Measurements from ENCODE around the gene PCDHGA1. TPM values are rescaled to one million over a fixed set of nuclear protein-coding genes. Genes with fewer than 3 reads are reported as not detected.
A peak's percentile ranks its signal among the peaks of the same experiment; 100 is the strongest.

PCDHGA1 gene
- total RNA-seq, 1 donor from 2014 or later, result 1.5 TPM

DNA sequence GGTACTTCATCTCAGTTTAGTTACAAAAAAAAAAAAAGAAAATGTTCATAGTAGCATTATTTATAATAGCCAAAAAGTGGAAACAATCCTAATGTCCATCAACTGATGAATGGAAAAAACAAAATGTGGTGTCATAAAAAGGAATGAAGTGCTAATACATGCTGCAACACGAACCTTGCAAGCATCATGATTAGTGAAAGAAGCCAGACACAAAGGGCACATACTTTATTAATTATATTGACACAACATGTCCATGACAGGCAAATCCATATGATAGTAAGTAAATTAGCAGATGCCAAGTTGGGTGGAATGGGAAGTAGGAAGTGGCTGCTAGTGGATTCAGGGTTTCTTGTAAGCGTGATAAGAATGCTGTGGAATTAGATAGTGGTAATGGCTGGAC, 212.7 kb downstream of the PCDHGA1 start:
- Mint-ChIP-seq H3K36me3 (peaks cover 41% of the 10 kb centered on the region), H3K27me3 (ENCODE audit: insufficient read depth, low read depth) (no peaks in the 10 kb centered on the region), H3K4me1 (no peaks in the 10 kb centered on the region), H3K27ac (no peak overlapping the region), H3K9me3 (peaks cover 24% of the 10 kb centered on the region), H3K4me3 (no peak overlapping the region)
- H3K27me3 ChIP-seq, result no peaks in the 10 kb centered on the region
- no peak overlapping the region for H3K4me3 ChIP-seq
- no peaks in the 10 kb centered on the region for H3F3A ChIP-seq (ENCODE audit: low read depth)
- TF ChIP-seq CTCF (IDR thresholded peaks at IDR 0.05), result no peak
- no peak for TF ChIP-seq EZH2 (IDR thresholded peaks at IDR 0.05)
- TF ChIP-seq EZH2phosphoT487 (IDR thresholded peaks at IDR 0.05), result no peak
- no peak for DNase-seq (ENCODE audit: low spot score)
- H3K27ac ChIP-seq, result no peak overlapping the region
- no peaks in the 10 kb centered on the region for H3K79me2 ChIP-seq (ENCODE audit: low read depth)
- peaks cover 5% of the 10 kb centered on the region for H3K9me3 ChIP-seq (ENCODE audit: low read depth)
- H2AFZ ChIP-seq (replicated peaks), result no peak overlapping the region
- no peaks in the 10 kb centered on the region for H4K20me1 ChIP-seq (ENCODE audit: low read depth)
- no peak overlapping the region for H3K4me2 ChIP-seq
- no peak overlapping the region for H3K9ac ChIP-seq
- peaks cover 5% of the 10 kb centered on the region for H3K36me3 ChIP-seq
- H3K4me1 ChIP-seq, result no peaks in the 10 kb centered on the region

DNA sequence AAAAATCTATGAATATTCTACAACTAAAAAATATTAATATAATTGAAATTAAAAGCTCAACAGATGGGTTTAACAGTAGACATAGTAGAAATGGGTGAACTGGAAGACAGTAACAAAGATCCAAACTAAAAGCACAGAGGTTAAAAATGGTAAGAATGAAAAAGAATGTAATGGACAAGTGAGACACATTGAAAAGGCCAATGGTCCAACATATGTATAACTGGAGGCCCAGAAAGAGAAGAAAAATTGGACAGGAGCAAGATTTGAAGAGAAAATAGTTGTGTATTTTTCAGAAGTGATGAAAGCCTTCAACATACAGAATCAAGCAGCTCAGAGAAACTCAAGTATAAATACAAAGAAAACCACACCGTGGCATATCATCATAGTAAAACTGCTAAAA, 217.2 kb downstream of the PCDHGA1 start:
- Histone ChIP-seq H3K9ac (no peak overlapping the region), H3K79me2 (ENCODE audit: low read depth) (no peaks in the 10 kb centered on the region), H3F3A (ENCODE audit: low read depth) (peaks cover 5% of the 10 kb centered on the region), H3K4me1 (no peaks in the 10 kb centered on the region), H2AFZ (replicated peaks) (no peak overlapping the region), H3K4me3 (no peak overlapping the region), H3K4me2 (no peak overlapping the region), H3K36me3 (peaks cover 5% of the 10 kb centered on the region), H3K27me3 (no peaks in the 10 kb centered on the region), H3K9me3 (ENCODE audit: low read depth) (peaks cover 9% of the 10 kb centered on the region), H3K27ac (no peak overlapping the region), H4K20me1 (ENCODE audit: low read depth) (no peaks in the 10 kb centered on the region)
- Mint-ChIP-seq H3K27me3 (ENCODE audit: insufficient read depth, low read depth) (peaks cover 2% of the 10 kb centered on the region), H3K27ac (no peak overlapping the region), H3K4me1 (no peaks in the 10 kb centered on the region), H3K36me3 (peaks cover 59% of the 10 kb centered on the region), H3K9me3 (peaks cover 27% of the 10 kb centered on the region), H3K4me3 (no peak overlapping the region)
- peak; percentile 33 for DNase-seq (ENCODE audit: low spot score)
- no peak for TF ChIP-seq CTCF (IDR thresholded peaks at IDR 0.05)

DNA sequence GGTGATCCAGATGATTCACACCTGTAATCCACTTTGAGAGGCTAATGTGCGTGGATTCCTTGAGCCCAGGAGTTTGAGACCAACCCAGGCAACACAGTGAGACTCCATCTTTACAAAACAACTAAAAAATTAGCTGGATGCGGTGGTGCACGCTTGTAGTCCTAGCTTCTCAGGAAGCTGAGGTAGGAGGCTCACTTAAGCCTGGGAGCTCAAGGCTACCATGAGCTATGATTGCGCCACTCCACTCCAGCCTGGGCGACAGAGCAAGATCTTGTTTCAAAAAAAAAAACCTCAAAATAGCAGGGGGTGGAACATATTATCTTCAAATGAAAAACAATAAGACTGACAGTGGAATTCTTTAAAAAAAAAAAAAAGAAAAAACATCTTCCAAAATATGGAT, 217.6 kb downstream of the PCDHGA1 start:
- H3K36me3 ChIP-seq, result peaks cover 5% of the 10 kb centered on the region
- H3K4me2 ChIP-seq, result no peak overlapping the region
- H3K4me3 Mint-ChIP-seq, result no peak overlapping the region
- TF ChIP-seq EZH2phosphoT487 (IDR thresholded peaks at IDR 0.05) (no peak), EZH2 (IDR thresholded peaks at IDR 0.05) (no peak), CTCF (IDR thresholded peaks at IDR 0.05) (no peak)
- H3K27ac Mint-ChIP-seq, result no peak overlapping the region
- H3K9me3 Mint-ChIP-seq, result peaks cover 27% of the 10 kb centered on the region
- no peak overlapping the region for H3K27ac ChIP-seq
- H4K20me1 ChIP-seq (ENCODE audit: low read depth), result no peaks in the 10 kb centered on the region
- no peak overlapping the region for H3K9ac ChIP-seq
- H3K9me3 ChIP-seq (ENCODE audit: low read depth), result peaks cover 9% of the 10 kb centered on the region
- no peak overlapping the region for H3K4me3 ChIP-seq
- H3K27me3 ChIP-seq, result no peaks in the 10 kb centered on the region
- H3K4me1 Mint-ChIP-seq, result no peaks in the 10 kb centered on the region
- H3K36me3 Mint-ChIP-seq, result peaks cover 60% of the 10 kb centered on the region
- no peaks in the 10 kb centered on the region for H3K4me1 ChIP-seq
- no peaks in the 10 kb centered on the region for H3K79me2 ChIP-seq (ENCODE audit: low read depth)
- no peak for DNase-seq (ENCODE audit: low spot score)
- H2AFZ ChIP-seq (replicated peaks), result no peak overlapping the region
- peaks cover 5% of the 10 kb centered on the region for H3F3A ChIP-seq (ENCODE audit: low read depth)
- H3K27me3 Mint-ChIP-seq (ENCODE audit: insufficient read depth, low read depth), result peaks cover 2% of the 10 kb centered on the region
